ENCODE data around the gene TINAG. TPM values are rescaled to one million over a fixed set of nuclear protein-coding genes. Genes with fewer than 3 reads are reported as not detected.

TINAG gene, protein sequence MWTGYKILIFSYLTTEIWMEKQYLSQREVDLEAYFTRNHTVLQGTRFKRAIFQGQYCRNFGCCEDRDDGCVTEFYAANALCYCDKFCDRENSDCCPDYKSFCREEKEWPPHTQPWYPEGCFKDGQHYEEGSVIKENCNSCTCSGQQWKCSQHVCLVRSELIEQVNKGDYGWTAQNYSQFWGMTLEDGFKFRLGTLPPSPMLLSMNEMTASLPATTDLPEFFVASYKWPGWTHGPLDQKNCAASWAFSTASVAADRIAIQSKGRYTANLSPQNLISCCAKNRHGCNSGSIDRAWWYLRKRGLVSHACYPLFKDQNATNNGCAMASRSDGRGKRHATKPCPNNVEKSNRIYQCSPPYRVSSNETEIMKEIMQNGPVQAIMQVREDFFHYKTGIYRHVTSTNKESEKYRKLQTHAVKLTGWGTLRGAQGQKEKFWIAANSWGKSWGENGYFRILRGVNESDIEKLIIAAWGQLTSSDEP
- total RNA-seq, result not detected

DNA sequence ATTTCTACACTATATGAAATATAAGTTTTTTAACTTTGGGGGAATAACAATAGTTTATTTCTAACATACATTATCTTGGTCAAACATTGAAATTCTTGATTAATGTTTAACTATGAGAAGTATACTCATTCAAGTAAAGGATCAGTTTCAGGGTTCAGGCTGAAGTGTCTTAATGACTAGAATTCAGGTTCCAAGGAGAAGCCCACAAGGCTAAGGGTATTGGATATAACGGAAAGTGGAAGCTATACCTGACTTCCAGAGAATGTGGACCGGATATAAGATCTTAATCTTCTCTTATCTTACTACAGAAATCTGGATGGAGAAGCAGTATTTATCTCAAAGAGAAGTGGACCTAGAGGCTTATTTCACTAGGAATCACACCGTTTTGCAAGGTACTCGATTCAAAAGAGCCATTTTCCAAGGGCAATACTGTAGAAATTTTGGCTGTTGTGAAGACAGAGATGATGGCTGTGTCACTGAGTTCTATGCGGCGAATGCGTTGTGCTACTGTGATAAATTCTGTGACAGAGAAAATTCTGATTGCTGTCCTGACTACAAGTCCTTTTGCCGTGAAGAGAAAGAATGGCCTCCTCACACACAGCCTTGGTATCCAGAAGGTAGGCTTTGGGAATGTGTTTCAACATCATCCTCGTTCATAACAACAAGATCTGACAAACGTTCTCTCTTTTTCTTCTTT lies at the start of gene TINAG:
Gene TINAG (plus strand): TSS at position 153 of the 697 bp plus-strand sequence. CDS start 110 bp downstream, at position 263.
- DNase-seq (ENCODE audit: low spot score) (no peak), ATAC-seq (ENCODE audit: insufficient number of reproducible peaks, low FRiP score, low read depth) (no peak)
- H3K27me3 ChIP-seq (replicated peaks; ENCODE audit: insufficient read depth), result no peaks in the 10 kb centered on the region
- no peaks in the 10 kb centered on the region for H3K36me3 ChIP-seq
- TF ChIP-seq CTCF (IDR thresholded peaks at IDR 0.05), result no peak
- H3K27ac ChIP-seq, result no peak within 1 kb of the TSS
- H3K9me3 ChIP-seq, result no peaks in the 10 kb centered on the region
- no peak within 1 kb of the TSS for H3K4me3 ChIP-seq
- no peaks in the 10 kb centered on the region for H3K4me1 ChIP-seq (ENCODE audit: control insufficient read depth in 1 of 2, low read depth in 2 of 2)

GRCh38 chr6:54260025-54260424 lies 48.2 kb upstream of the TINAG start:
- H3K4me3 ChIP-seq, result no peak overlapping the region
- no peaks in the 10 kb centered on the region for H3K27me3 ChIP-seq (replicated peaks; ENCODE audit: insufficient read depth)
- ATAC-seq (ENCODE audit: insufficient number of reproducible peaks, low FRiP score, low read depth) (no peak), DNase-seq (ENCODE audit: low spot score) (no peak)
- H3K4me1 ChIP-seq (ENCODE audit: control insufficient read depth in 1 of 2, low read depth in 2 of 2), result peaks cover 9 to 16% of the 10 kb centered on the region in 2 donors
- no peak for TF ChIP-seq CTCF (IDR thresholded peaks at IDR 0.05)
- H3K9me3 ChIP-seq, result no peaks in the 10 kb centered on the region
- H3K27ac ChIP-seq, result no peak overlapping the region
- H3K36me3 ChIP-seq, result no peaks in the 10 kb centered on the region

- Histone ChIP-seq H3K4me1 (ENCODE audit: control insufficient read depth in 1 of 2, low read depth in 2 of 2) (no peaks in the 10 kb centered on the region), H3K27ac (no peak overlapping the region), H3K27me3 (replicated peaks; ENCODE audit: insufficient read depth) (no peaks in the 10 kb centered on the region), H3K9me3 (no peaks in the 10 kb centered on the region), H3K4me3 (no peak overlapping the region), H3K36me3 (no peaks in the 10 kb centered on the region)
- TF ChIP-seq CTCF (IDR thresholded peaks at IDR 0.05), result no peak
- DNase-seq (ENCODE audit: low spot score) (no peak), ATAC-seq (ENCODE audit: insufficient number of reproducible peaks, low FRiP score, low read depth) (no peak)
Measured at GRCh38 chr6:54262499-54262898, 45.7 kb upstream of the TINAG start.

DNA sequence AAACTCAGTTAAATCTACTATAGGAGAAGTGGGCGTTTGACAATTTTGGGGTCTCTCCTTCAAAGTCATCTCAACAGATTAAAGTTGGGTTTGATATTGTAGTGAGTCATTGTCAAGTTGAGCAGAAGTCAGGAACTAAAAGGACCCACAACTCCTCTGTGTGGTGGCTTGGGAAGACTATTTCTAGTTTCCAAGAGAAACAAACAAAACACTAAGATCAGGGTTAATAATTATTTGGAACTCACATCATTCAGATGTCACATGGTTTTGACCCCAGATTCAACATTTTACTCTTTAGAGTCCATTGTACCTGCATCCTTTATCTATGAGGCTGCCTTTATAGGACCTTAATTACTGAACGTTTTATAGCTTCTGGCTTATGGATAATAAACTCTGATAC lies 45.3 kb upstream of the TINAG start:
- no peak overlapping the region for H3K27ac ChIP-seq
- no peak for ATAC-seq (ENCODE audit: insufficient number of reproducible peaks, low FRiP score, low read depth)
- H3K4me3 ChIP-seq, result no peak overlapping the region
- H3K27me3 ChIP-seq (replicated peaks; ENCODE audit: insufficient read depth), result no peaks in the 10 kb centered on the region
- no peaks in the 10 kb centered on the region for H3K9me3 ChIP-seq
- H3K4me1 ChIP-seq (ENCODE audit: control insufficient read depth in 1 of 2, low read depth in 2 of 2), result no peaks in the 10 kb centered on the region
- H3K36me3 ChIP-seq, result no peaks in the 10 kb centered on the region
- no peak for TF ChIP-seq CTCF (IDR thresholded peaks at IDR 0.05)
- no peak for DNase-seq (ENCODE audit: low spot score)

DNA sequence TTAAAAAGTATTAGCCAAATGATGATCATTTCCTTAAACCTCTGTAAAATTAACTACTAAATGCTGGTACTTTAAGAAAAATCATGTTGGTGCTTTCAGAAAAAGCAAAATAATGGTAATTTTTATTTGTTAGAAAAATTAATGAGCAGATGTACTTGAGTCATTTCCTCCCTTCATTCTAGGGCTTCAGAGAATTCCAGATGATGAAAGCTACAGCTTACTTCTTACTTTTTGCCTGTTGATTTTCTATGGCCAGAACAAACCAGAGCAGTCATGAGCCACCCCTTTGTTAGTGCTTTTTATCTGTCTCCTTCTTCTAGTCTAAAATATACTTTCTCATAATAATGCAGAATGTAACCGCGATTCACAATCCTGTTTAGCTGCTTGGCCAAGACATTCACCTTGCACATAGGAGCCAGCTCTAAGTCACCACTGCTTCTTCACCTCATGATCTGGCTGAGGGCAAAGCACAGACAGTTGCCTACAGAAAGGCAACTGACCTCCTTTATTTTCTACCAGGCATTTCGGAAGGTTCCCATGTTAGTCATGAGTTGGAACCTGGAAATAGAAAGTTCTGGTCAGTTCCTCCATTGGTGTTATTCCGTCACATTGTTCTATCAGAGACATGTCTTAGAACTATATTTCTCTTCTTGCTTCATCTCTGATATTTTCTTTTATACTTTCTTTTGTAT lies 43.5 kb upstream of the TINAG start:
- no peak for TF ChIP-seq CTCF (IDR thresholded peaks at IDR 0.05)
- H3K27me3 ChIP-seq (replicated peaks; ENCODE audit: insufficient read depth), result no peaks in the 10 kb centered on the region
- DNase-seq (ENCODE audit: low spot score), result no peak

More for the DNA sequence above, 43.5 kb upstream of the TINAG start:
- no peak for ATAC-seq (ENCODE audit: insufficient number of reproducible peaks, low FRiP score, low read depth)
- Histone ChIP-seq H3K9me3 (no peaks in the 10 kb centered on the region), H3K4me3 (no peak overlapping the region), H3K4me1 (ENCODE audit: control insufficient read depth in 1 of 2, low read depth in 2 of 2) (no peaks in the 10 kb centered on the region), H3K36me3 (no peaks in the 10 kb centered on the region), H3K27ac (no peak overlapping the region)
